Measurements from ENCODE around the gene CFAP251. TPM values are rescaled to one million over a fixed set of nuclear protein-coding genes. Genes with fewer than 3 reads are reported as not detected.

Gene CFAP251
- polyA plus RNA-seq, 1 donor (not counting 4 experiments of a cell fraction or from before 2014, with no cell fraction given), result 74.2 TPM

DNA sequence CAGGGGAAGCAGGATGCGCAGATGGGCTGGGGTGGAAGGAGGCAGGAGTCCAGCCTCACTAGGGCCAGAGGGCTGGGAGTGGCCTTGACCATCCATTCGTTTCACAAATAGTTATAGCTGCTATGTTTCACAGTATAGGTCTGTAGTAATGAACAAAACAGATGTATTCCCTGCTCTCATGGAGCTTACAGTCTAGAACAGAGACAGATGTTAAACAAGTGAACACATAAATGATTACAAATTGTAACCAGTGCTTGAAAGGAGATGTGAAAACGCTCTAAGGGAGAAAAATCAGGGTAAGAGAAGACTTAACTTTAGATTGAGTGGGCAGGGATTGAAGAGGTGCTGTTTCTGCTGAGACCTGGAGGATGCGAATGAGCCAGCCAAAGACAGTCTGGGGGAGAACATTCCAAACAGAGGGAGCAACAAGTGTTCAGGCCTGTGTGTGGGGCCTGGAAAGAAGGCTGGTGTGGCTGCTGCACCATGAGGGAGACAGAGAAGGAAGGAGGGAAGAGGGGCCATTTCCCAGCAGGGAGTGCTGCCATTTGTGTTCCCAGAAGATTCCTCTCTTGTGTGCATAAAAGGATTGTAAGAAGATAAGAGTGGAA, 14.6 kb downstream of the CFAP251 start:
- Histone ChIP-seq H3K4me1 (ENCODE audit: control insufficient read depth, extremely low read depth, insufficient read depth, low read length) (peaks cover under 1% of the 10 kb centered on the region), H3K27ac (ENCODE audit: control insufficient read depth, insufficient read depth, low read length) (no peak overlapping the region), H3K4me2 (ENCODE audit: control insufficient read depth, extremely low read depth, insufficient read depth, low read depth, low read length) (no peak overlapping the region), H4K20me1 (ENCODE audit: control insufficient read depth, extremely low read depth, insufficient read depth, low read length) (no peaks in the 10 kb centered on the region), H3K79me2 (ENCODE audit: control insufficient read depth, insufficient read depth, low read length) (no peaks in the 10 kb centered on the region), H2AFZ (ENCODE audit: control insufficient read depth, low read length) (no peak overlapping the region), H3K4me3 (ENCODE audit: control insufficient read depth in 2 of 3, extremely low read depth in 1 of 3, insufficient read depth in 2 of 3, low read depth in 1 of 3, low read length in 3 of 3) (no peak overlapping the region), H3K9me3 (ENCODE audit: control insufficient read depth, low read depth, low read length) (no peaks in the 10 kb centered on the region), H3K9ac (ENCODE audit: control insufficient read depth, extremely low read depth, insufficient read depth, low read length) (no peak overlapping the region), H3K36me3 (ENCODE audit: control insufficient read depth in 2 of 2, extremely low read depth in 1 of 2, insufficient read depth in 2 of 2, low read length in 2 of 2) (peaks cover 19% of the 10 kb centered on the region in 2 experiments), H3K9me1 (ENCODE audit: control insufficient read depth, extremely low read depth, insufficient read depth, low read length) (no peaks in the 10 kb centered on the region), H3K27me3 (ENCODE audit: control insufficient read depth, extremely low read depth, insufficient read depth, low read length) (no peaks in the 10 kb centered on the region)
- no peak for FAIRE-seq
- dilution Hi-C loops (cut with MboI; ENCODE audit: extremely low pct_ligation_motif_present, low sequenced_read_pairs), result no loop called here
- no peak for DNase-seq (ENCODE audit: low read depth, low spot score)
- TF ChIP-seq CTCF (optimal IDR thresholded peaks at IDR 0.05 in 1 of 3, IDR thresholded peaks at IDR 0.05 in 1 of 3, conservative IDR thresholded peaks at IDR 0.05 in 1 of 3; ENCODE audit: extremely low read depth in 1 of 3, insufficient read depth in 2 of 3, low read length in 3 of 3), result no peak
- TF ChIP-seq EZH2 (IDR thresholded peaks at IDR 0.05; ENCODE audit: low read length), result no peak

DNA sequence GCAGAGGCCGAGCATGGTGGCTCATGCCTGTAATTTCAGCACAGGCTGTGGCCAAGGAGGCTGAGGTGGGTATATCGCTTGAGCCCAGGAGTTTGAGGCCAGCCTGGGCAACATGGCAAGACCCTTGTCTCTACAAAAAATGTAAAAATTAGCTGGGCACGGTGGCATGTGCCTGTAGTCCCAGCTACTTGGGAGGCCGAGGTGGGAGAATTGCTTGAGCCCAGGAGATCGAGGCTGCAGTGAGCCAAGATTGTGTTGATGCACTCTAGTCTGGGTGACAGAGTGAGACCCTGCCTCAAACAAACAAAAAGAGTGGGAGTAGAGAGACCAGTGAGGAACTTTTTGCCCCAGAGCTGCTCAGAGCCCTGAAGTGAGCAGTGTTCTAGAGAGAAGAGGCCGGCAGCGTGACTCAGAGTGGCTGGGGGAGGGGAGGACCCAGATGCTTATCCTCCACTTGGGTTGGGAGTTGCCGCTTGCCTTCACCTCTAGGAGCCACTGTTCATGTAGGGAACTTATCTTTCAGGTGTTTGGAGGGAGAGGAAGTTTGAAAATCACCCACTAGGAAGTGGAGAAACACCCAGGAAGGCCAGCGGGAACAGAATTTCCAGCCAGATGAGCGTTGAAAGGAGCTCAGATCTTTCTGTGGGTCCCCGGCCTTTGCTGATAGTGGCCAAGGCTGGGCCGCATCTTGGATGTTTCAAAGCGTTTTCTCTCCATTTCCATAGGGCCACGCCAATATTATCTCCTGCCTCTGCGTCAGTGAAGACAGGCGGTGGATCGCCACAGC, 15.3 kb downstream of the CFAP251 start:
- DNase-seq (ENCODE audit: low read depth, low spot score) (no peak), FAIRE-seq (no peak)
- Histone ChIP-seq H3K4me2 (ENCODE audit: control insufficient read depth, extremely low read depth, insufficient read depth, low read depth, low read length) (no peak overlapping the region), H3K79me2 (ENCODE audit: control insufficient read depth, insufficient read depth, low read length) (no peaks in the 10 kb centered on the region), H3K4me3 (ENCODE audit: control insufficient read depth in 2 of 3, extremely low read depth in 1 of 3, insufficient read depth in 2 of 3, low read depth in 1 of 3, low read length in 3 of 3) (no peak overlapping the region), H3K4me1 (ENCODE audit: control insufficient read depth, extremely low read depth, insufficient read depth, low read length) (peaks cover under 1% of the 10 kb centered on the region), H2AFZ (ENCODE audit: control insufficient read depth, low read length) (no peak overlapping the region), H3K27ac (ENCODE audit: control insufficient read depth, insufficient read depth, low read length) (no peak overlapping the region), H3K9me3 (ENCODE audit: control insufficient read depth, low read depth, low read length) (no peaks in the 10 kb centered on the region), H3K9me1 (ENCODE audit: control insufficient read depth, extremely low read depth, insufficient read depth, low read length) (no peaks in the 10 kb centered on the region), H3K27me3 (ENCODE audit: control insufficient read depth, extremely low read depth, insufficient read depth, low read length) (no peaks in the 10 kb centered on the region), H3K9ac (ENCODE audit: control insufficient read depth, extremely low read depth, insufficient read depth, low read length) (no peak overlapping the region), H4K20me1 (ENCODE audit: control insufficient read depth, extremely low read depth, insufficient read depth, low read length) (no peaks in the 10 kb centered on the region), H3K36me3 (ENCODE audit: control insufficient read depth in 2 of 2, extremely low read depth in 1 of 2, insufficient read depth in 2 of 2, low read length in 2 of 2) (peaks cover 19 to 20% of the 10 kb centered on the region in 2 experiments)
- dilution Hi-C loops (cut with MboI; ENCODE audit: extremely low pct_ligation_motif_present, low sequenced_read_pairs), result no loop called here
- TF ChIP-seq EZH2 (IDR thresholded peaks at IDR 0.05; ENCODE audit: low read length) (no peak), CTCF (optimal IDR thresholded peaks at IDR 0.05 in 1 of 3, IDR thresholded peaks at IDR 0.05 in 1 of 3, conservative IDR thresholded peaks at IDR 0.05 in 1 of 3; ENCODE audit: extremely low read depth in 1 of 3, insufficient read depth in 2 of 3, low read length in 3 of 3) (peak; percentile 9 to 27 (median 18))
